HEK293 (cell line): Measurements from ENCODE around the gene FAM180A.

Source experiments
- CTCF ChIA-PET: fragments of 350-600 bp; formaldehyde crosslinking; extraction: SDS; loops from one replicate; lab custom pipeline; 2021; ENCODE audit warnings: antibody characterized with exemption; lab: Yijun Ruan, JAX
- POLR2A ChIA-PET: fragments of 300-600 bp; formaldehyde crosslinking; extraction: SDS; loops from one replicate; lab custom pipeline; 2020; ENCODE audit warnings: antibody characterized with exemption, inconsistent platforms; lab: Yijun Ruan, JAX
- H3K27ac ChIP-seq: fragments of 200-500 bp; sonication (Bioruptor generic); 2 replicates; pipeline ENCODE4 v1.5.1; 2014; ENCODE audit warnings: low read depth, low read length, control low read depth, inconsistent platforms; ENCODE audit errors: extremely low read depth
- H3K36me3 ChIP-seq, 2 experiments: fragments of 200-500 bp in 1 of 2; sonication (Bioruptor generic) in 1 of 2; 1 replicate in 1 of 2; 2 replicates in 1 of 2; pipeline ENCODE4 v1.5.1; 2014 to 2017; ENCODE audit warnings: inconsistent platforms in 2 of 2, low read length in 2 of 2; ENCODE audit not compliant: control insufficient read depth in 2 of 2, insufficient read depth in 1 of 2
- H3K4me1 ChIP-seq: fragments of 200-500 bp; sonication (Bioruptor generic); 2 replicates; pipeline ENCODE4 v1.5.1; 2014; ENCODE audit warnings: mild to moderate bottlenecking, low read length, inconsistent platforms; ENCODE audit not compliant: control insufficient read depth, insufficient read depth
- H3K4me3 ChIP-seq: 2 replicates; pipeline ENCODE4 v1.5.1; 2011; ENCODE audit warnings: low read depth, mild to moderate bottlenecking, control low read depth, low read length, moderate library complexity
- H3K9me3 ChIP-seq: fragments of 200-500 bp; sonication (Bioruptor generic); 2 replicates; pipeline ENCODE4 v1.5.1; 2014; ENCODE audit warnings: low read depth, low read length, inconsistent platforms; ENCODE audit not compliant: control insufficient read depth, insufficient read depth
- ATF2 ChIP-seq: fragments of 450-650 bp; formaldehyde crosslinking; IDR thresholded peaks from 2 replicates; pipeline ENCODE4 v1.5.1; 2016; ENCODE audit warnings: missing biosample characterization, missing genetic modification characterization, low read depth
- FEZF1 ChIP-seq: fragments of 450-650 bp; formaldehyde crosslinking; IDR thresholded peaks from 2 replicates; pipeline ENCODE4 v1.5.1; 2016; ENCODE audit warnings: missing biosample characterization, missing genetic modification characterization
- MYNN ChIP-seq: fragments of 450-650 bp; formaldehyde crosslinking; IDR thresholded peaks from 2 replicates; pipeline ENCODE4 v1.5.1; 2016; ENCODE audit warnings: missing biosample characterization, missing genetic modification characterization, borderline replicate concordance
- PRDM10 ChIP-seq: fragments of 450-650 bp; formaldehyde crosslinking; IDR thresholded peaks from 2 replicates; pipeline ENCODE4 v1.5.1; 2016; ENCODE audit warnings: missing biosample characterization, missing genetic modification characterization
- SCRT2 ChIP-seq: fragments of 450-650 bp; formaldehyde crosslinking; IDR thresholded peaks from 2 replicates; pipeline ENCODE4 v1.5.1; 2016; ENCODE audit warnings: missing biosample characterization, missing genetic modification characterization
- ZBTB48 ChIP-seq: fragments of 450-650 bp; formaldehyde crosslinking; IDR thresholded peaks from 2 replicates; pipeline ENCODE4 v1.5.1; 2016; ENCODE audit warnings: missing biosample characterization, missing genetic modification characterization
- ZBTB7A ChIP-seq: fragments of 450-650 bp; formaldehyde crosslinking; IDR thresholded peaks from 2 replicates; pipeline ENCODE4 v1.5.1; 2016; ENCODE audit warnings: low read depth, missing biosample characterization, missing genetic modification characterization
- ZEB2 ChIP-seq: fragments of 450-650 bp; formaldehyde crosslinking; IDR thresholded peaks from 2 replicates; pipeline ENCODE4 v1.5.1; 2016; ENCODE audit warnings: missing biosample characterization, missing genetic modification characterization
- ZNF169 ChIP-seq: fragments of 450-650 bp; formaldehyde crosslinking; IDR thresholded peaks from 2 replicates; pipeline ENCODE4 v1.5.1; 2016; ENCODE audit warnings: missing biosample characterization, missing genetic modification characterization
- ZNF18 ChIP-seq: fragments of 450-650 bp; formaldehyde crosslinking; IDR thresholded peaks from 2 replicates; pipeline ENCODE4 v1.5.1; 2016; ENCODE audit warnings: missing biosample characterization, missing genetic modification characterization
- ZNF221 ChIP-seq: fragments of 450-650 bp; formaldehyde crosslinking; IDR thresholded peaks from 2 replicates; pipeline ENCODE4 v1.5.1; 2017; ENCODE audit warnings: missing biosample characterization, missing genetic modification characterization, borderline replicate concordance
- ZNF239 ChIP-seq: fragments of 450-650 bp; formaldehyde crosslinking; IDR thresholded peaks from 2 replicates; pipeline ENCODE4 v1.5.1; 2016; ENCODE audit warnings: missing biosample characterization, missing genetic modification characterization
- ZNF24 ChIP-seq: fragments of 450-650 bp; formaldehyde crosslinking; IDR thresholded peaks from 2 replicates; pipeline ENCODE4 v1.5.1; 2016; ENCODE audit warnings: missing biosample characterization, missing genetic modification characterization
- ZNF292 ChIP-seq: fragments of 450-650 bp; formaldehyde crosslinking; IDR thresholded peaks from 2 replicates; pipeline ENCODE4 v1.5.1; 2016; ENCODE audit warnings: low read depth, missing biosample characterization, missing genetic modification characterization, borderline replicate concordance
- ZNF324 ChIP-seq: fragments of 450-650 bp; formaldehyde crosslinking; IDR thresholded peaks from 2 replicates; pipeline ENCODE4 v1.5.1; 2016; ENCODE audit warnings: missing biosample characterization, missing genetic modification characterization
- ZNF394 ChIP-seq: fragments of 450-650 bp; formaldehyde crosslinking; IDR thresholded peaks from 2 replicates; pipeline ENCODE4 v1.5.1; 2016; ENCODE audit warnings: missing biosample characterization, missing genetic modification characterization, mild to moderate bottlenecking, moderate library complexity, borderline replicate concordance
- ZNF529 ChIP-seq: fragments of 450-650 bp; formaldehyde crosslinking; IDR thresholded peaks from 2 replicates; pipeline ENCODE4 v1.5.1; 2017; ENCODE audit warnings: missing genetic modification characterization, missing biosample characterization; ENCODE audit not compliant: insufficient replicate concordance
- ZNF596 ChIP-seq: fragments of 450-650 bp; IDR thresholded peaks from 2 replicates; pipeline ENCODE4 v1.5.0; 2018; ENCODE audit warnings: missing biosample characterization, mild to moderate bottlenecking, missing genetic modification characterization, moderate library complexity
- ZNF629 ChIP-seq: fragments of 450-650 bp; formaldehyde crosslinking; IDR thresholded peaks from 2 replicates; pipeline ENCODE4 v1.5.1; 2017; ENCODE audit warnings: missing biosample characterization, missing genetic modification characterization
- ZNF639 ChIP-seq: fragments of 450-650 bp; formaldehyde crosslinking; IDR thresholded peaks from 2 replicates; pipeline ENCODE4 v1.5.1; 2016; ENCODE audit warnings: missing biosample characterization, missing genetic modification characterization
- ZNF677 ChIP-seq: fragments of 450-650 bp; IDR thresholded peaks from 2 replicates; pipeline ENCODE4 v1.5.0; 2018; ENCODE audit warnings: missing biosample characterization, mild to moderate bottlenecking, missing genetic modification characterization, moderate library complexity
- ZNF692 ChIP-seq: fragments of 450-650 bp; formaldehyde crosslinking; IDR thresholded peaks from 2 replicates; pipeline ENCODE4 v1.5.1; 2016; ENCODE audit warnings: missing biosample characterization, missing genetic modification characterization
- ZNF776 ChIP-seq: fragments of 450-650 bp; formaldehyde crosslinking; IDR thresholded peaks from 2 replicates; pipeline ENCODE4 v1.5.0; 2017; ENCODE audit warnings: missing biosample characterization, missing genetic modification characterization, borderline replicate concordance
- ZNF777 ChIP-seq: fragments of 450-650 bp; formaldehyde crosslinking; IDR thresholded peaks from 2 replicates; pipeline ENCODE4 v1.5.1; 2017; ENCODE audit warnings: missing biosample characterization, missing genetic modification characterization, borderline replicate concordance
- ZNF843 ChIP-seq: fragments of 450-650 bp; formaldehyde crosslinking; IDR thresholded peaks from 2 replicates; pipeline ENCODE4 v1.5.1; 2016; ENCODE audit warnings: missing biosample characterization, missing genetic modification characterization

Gene FAM180A

GRCh38 chr7:135706038-135706742 is 42.4 kb downstream of the FAM180A start:
- H3K4me3 ChIP-seq = no peak overlapping the region
- peaks cover 0 to 23% of the 10 kb centered on the region in 2 experiments; a peak in 1 of 3 replicates for H3K36me3 ChIP-seq
- no peak for TF ChIP-seq ZBTB7A (tag by site-specific recombination)
- no peak for TF ChIP-seq ZNF169 (tag by site-specific recombination)
- no peak for TF ChIP-seq ZNF18 (tag by site-specific recombination)
- TF ChIP-seq ZNF221 (tag by site-specific recombination) = no peak
- no peak for TF ChIP-seq ZNF324 (tag by site-specific recombination)
- no peak for TF ChIP-seq ZNF24
- TF ChIP-seq ZNF777 (tag by site-specific recombination) = no peak
- TF ChIP-seq SCRT2 (tag by site-specific recombination) = no peak
- no peak for TF ChIP-seq MYNN
- no peak for TF ChIP-seq ZNF529 (tag by site-specific recombination)
- no peaks in the 10 kb centered on the region for H3K9me3 ChIP-seq
- ChIA-PET POLR2A (no interaction called here), CTCF (interaction anchor here (0.5 to 1.4 kb wide), 5 partner anchors 12 to 36 kb away, joined by 3 to 4 read pairs (median 3); no protein-coding TSS in a partner anchor)
- no peak overlapping the region for H3K27ac ChIP-seq
- H3K4me1 ChIP-seq = no peaks in the 10 kb centered on the region

- Histone ChIP-seq H3K9me3 (no peaks in the 10 kb centered on the region), H3K36me3 (peaks cover 0 to 28% of the 10 kb centered on the region in 2 experiments; a peak in 1 of 3 replicates), H3K4me1 (no peaks in the 10 kb centered on the region), H3K27ac (no peak overlapping the region), H3K4me3 (no peak overlapping the region)
- POLR2A ChIA-PET = interaction anchor here (0.7 to 1.2 kb wide), 3 partner anchors 12 to 1699 kb away, joined by 3 to 6 read pairs (median 4); no protein-coding TSS in a partner anchor
- no peak for TF ChIP-seq ZNF776
- TF ChIP-seq ZNF692 (tag by site-specific recombination) = peak; percentile 54; the same call in 1 of the 2 replicates
- TF ChIP-seq ZNF677 (tag by site-specific recombination) = no peak
- peak; percentile 26; the same call in 1 of the 2 replicates for TF ChIP-seq ZEB2
- TF ChIP-seq ATF2 (tag by site-specific recombination) = peak; percentile 85
- TF ChIP-seq ZNF239 (tag by site-specific recombination) = no peak
- no peak for TF ChIP-seq ZNF639 (tag by site-specific recombination)
- TF ChIP-seq ZNF629 (tag by site-specific recombination) = peak; percentile 80
- peak; percentile 59 for TF ChIP-seq PRDM10
- TF ChIP-seq ZNF394 = peak; percentile 70
- no peak for TF ChIP-seq ZNF596
- TF ChIP-seq ZNF843 (tag by site-specific recombination) = peak; percentile 54; the same call in 1 of the 2 replicates
- TF ChIP-seq ZBTB48 (tag by site-specific recombination) = no peak
- TF ChIP-seq ZNF292 (tag by site-specific recombination) = no peak
- peak; percentile 72; the same call in 1 of the 2 replicates for TF ChIP-seq FEZF1 (tag by site-specific recombination)
- CTCF ChIA-PET = interaction anchor here (0.6 to 1.7 kb wide), 20 partner anchors 9 to 270 kb away, joined by 3 to 9 read pairs (median 4); partner anchors contain the start of gene SLC13A4
These were observed 43.9 kb downstream of the FAM180A start for GRCh38 chr7:135704698-135705097.
